ENCODE results near the gene SNED1. TPM values are rescaled to one million over a fixed set of nuclear protein-coding genes. Genes with fewer than 3 reads are reported as not detected.

SNED1 gene
- polyA plus RNA-seq, 1 donor = 6.6 TPM

GRCh38 chr2:241019441-241020139 is 21.2 kb downstream of the SNED1 start:
- Histone ChIP-seq H3K36me3 (ENCODE audit: control insufficient read depth, insufficient read depth, low read length) (no peaks in the 10 kb centered on the region), H3K27me3 (ENCODE audit: control insufficient read depth, insufficient read depth, low read length) (no peaks in the 10 kb centered on the region), H3K9me3 (ENCODE audit: control insufficient read depth, low read depth, low read length) (peaks cover 3% of the 10 kb centered on the region), H3K27ac (ENCODE audit: low read length) (no peak overlapping the region), H3K4me3 (ENCODE audit: low read length) (no peak overlapping the region), H3K4me1 (ENCODE audit: control insufficient read depth, insufficient read depth, low read length) (no peaks in the 10 kb centered on the region)
- no peak for DNase-seq
- no CpG with 5 or more reads among the region's 20 CpGs for WGBS (ENCODE audit: insufficient coverage, low lambda C conversion rate)

- no peaks in the 10 kb centered on the region for H3K4me1 ChIP-seq (ENCODE audit: control insufficient read depth, insufficient read depth, low read length)
- no peak overlapping the region for H3K27ac ChIP-seq (ENCODE audit: low read length)
- no peak overlapping the region for H3K4me3 ChIP-seq (ENCODE audit: low read length)
- WGBS (ENCODE audit: insufficient coverage, low lambda C conversion rate) = no CpG with 5 or more reads among the region's 10 CpGs
- no peaks in the 10 kb centered on the region for H3K36me3 ChIP-seq (ENCODE audit: control insufficient read depth, insufficient read depth, low read length)
- H3K9me3 ChIP-seq (ENCODE audit: control insufficient read depth, low read depth, low read length) = peaks cover 3% of the 10 kb centered on the region
- DNase-seq = no peak
- H3K27me3 ChIP-seq (ENCODE audit: control insufficient read depth, insufficient read depth, low read length) = no peaks in the 10 kb centered on the region
Measured at GRCh38 chr2:241020201-241020600, 21.8 kb downstream of the SNED1 start.

- Histone ChIP-seq H3K4me3 (ENCODE audit: low read length) (no peak overlapping the region), H3K27ac (ENCODE audit: low read length) (no peak overlapping the region), H3K36me3 (ENCODE audit: control insufficient read depth, insufficient read depth, low read length) (no peaks in the 10 kb centered on the region), H3K4me1 (ENCODE audit: control insufficient read depth, insufficient read depth, low read length) (no peaks in the 10 kb centered on the region), H3K9me3 (ENCODE audit: control insufficient read depth, low read depth, low read length) (peaks cover 7% of the 10 kb centered on the region), H3K27me3 (ENCODE audit: control insufficient read depth, insufficient read depth, low read length) (no peaks in the 10 kb centered on the region)
- no CpG with 5 or more reads among the region's 8 CpGs for WGBS (ENCODE audit: insufficient coverage, low lambda C conversion rate)
- no peak for DNase-seq
Measured at GRCh38 chr2:241020629-241021190, 22.3 kb downstream of the SNED1 start.

GRCh38 chr2:241025639-241026038 is 27.2 kb downstream of the SNED1 start:
- Histone ChIP-seq H3K9me3 (ENCODE audit: control insufficient read depth, low read depth, low read length) (peaks cover 10% of the 10 kb centered on the region), H3K4me1 (ENCODE audit: control insufficient read depth, insufficient read depth, low read length) (no peaks in the 10 kb centered on the region), H3K4me3 (ENCODE audit: low read length) (no peak overlapping the region), H3K27ac (ENCODE audit: low read length) (no peak overlapping the region), H3K27me3 (ENCODE audit: control insufficient read depth, insufficient read depth, low read length) (no peaks in the 10 kb centered on the region), H3K36me3 (ENCODE audit: control insufficient read depth, insufficient read depth, low read length) (no peaks in the 10 kb centered on the region)
- WGBS (ENCODE audit: insufficient coverage, low lambda C conversion rate) = 43% methylated on average over 1 of the region's 1 CpG
- no peak for DNase-seq

- Histone ChIP-seq H3K9me3 (ENCODE audit: control insufficient read depth, low read depth, low read length) (peaks cover 10% of the 10 kb centered on the region), H3K4me1 (ENCODE audit: control insufficient read depth, insufficient read depth, low read length) (no peaks in the 10 kb centered on the region), H3K27ac (ENCODE audit: low read length) (no peak overlapping the region), H3K27me3 (ENCODE audit: control insufficient read depth, insufficient read depth, low read length) (peaks cover 2% of the 10 kb centered on the region), H3K4me3 (ENCODE audit: low read length) (no peak overlapping the region), H3K36me3 (ENCODE audit: control insufficient read depth, insufficient read depth, low read length) (no peaks in the 10 kb centered on the region)
- DNase-seq = no peak
- no CpG with 5 or more reads among the region's 17 CpGs for WGBS (ENCODE audit: insufficient coverage, low lambda C conversion rate)
Measured at GRCh38 chr2:241029599-241030332, 31.3 kb downstream of the SNED1 start.

GRCh38 chr2:241030333-241030680 is 31.9 kb downstream of the SNED1 start:
- DNase-seq = no peak
- H3K4me3 ChIP-seq (ENCODE audit: low read length) = no peak overlapping the region
- H3K27me3 ChIP-seq (ENCODE audit: control insufficient read depth, insufficient read depth, low read length) = peaks cover 7% of the 10 kb centered on the region
- no peaks in the 10 kb centered on the region for H3K4me1 ChIP-seq (ENCODE audit: control insufficient read depth, insufficient read depth, low read length)
- WGBS (ENCODE audit: insufficient coverage, low lambda C conversion rate) = no CpG with 5 or more reads among the region's 15 CpGs
- H3K36me3 ChIP-seq (ENCODE audit: control insufficient read depth, insufficient read depth, low read length) = no peaks in the 10 kb centered on the region
- H3K27ac ChIP-seq (ENCODE audit: low read length) = no peak overlapping the region
- H3K9me3 ChIP-seq (ENCODE audit: control insufficient read depth, low read depth, low read length) = peaks cover 10% of the 10 kb centered on the region

GRCh38 chr2:241030883-241031282 is 32.5 kb downstream of the SNED1 start:
- Histone ChIP-seq H3K9me3 (ENCODE audit: control insufficient read depth, low read depth, low read length) (peaks cover 5% of the 10 kb centered on the region), H3K4me1 (ENCODE audit: control insufficient read depth, insufficient read depth, low read length) (no peaks in the 10 kb centered on the region)
- 94% methylated on average over 3 of the region's 7 CpGs for WGBS (ENCODE audit: insufficient coverage, low lambda C conversion rate)

GRCh38 chr2:241031436-241032165 is 33.2 kb downstream of the SNED1 start:
- Histone ChIP-seq H3K9me3 (ENCODE audit: control insufficient read depth, low read depth, low read length) (no peaks in the 10 kb centered on the region), H3K4me3 (ENCODE audit: low read length) (no peak overlapping the region), H3K4me1 (ENCODE audit: control insufficient read depth, insufficient read depth, low read length) (no peaks in the 10 kb centered on the region), H3K36me3 (ENCODE audit: control insufficient read depth, insufficient read depth, low read length) (no peaks in the 10 kb centered on the region), H3K27ac (ENCODE audit: low read length) (no peak overlapping the region), H3K27me3 (ENCODE audit: control insufficient read depth, insufficient read depth, low read length) (peaks cover 15% of the 10 kb centered on the region)
- DNase-seq = no peak
- WGBS (ENCODE audit: insufficient coverage, low lambda C conversion rate) = no CpG with 5 or more reads among the region's 20 CpGs

More at GRCh38 chr2:241030883-241031282, 32.5 kb downstream of the SNED1 start:
- H3K27ac ChIP-seq (ENCODE audit: low read length) = no peak overlapping the region
- H3K4me3 ChIP-seq (ENCODE audit: low read length) = no peak overlapping the region
- no peak for DNase-seq
- no peaks in the 10 kb centered on the region for H3K36me3 ChIP-seq (ENCODE audit: control insufficient read depth, insufficient read depth, low read length)
- peaks cover 9% of the 10 kb centered on the region for H3K27me3 ChIP-seq (ENCODE audit: control insufficient read depth, insufficient read depth, low read length)

GRCh38 chr2:241033336-241033987 is 35.0 kb downstream of the SNED1 start:
- DNase-seq = no peak
- 79% methylated on average over 2 of the region's 17 CpGs for WGBS (ENCODE audit: insufficient coverage, low lambda C conversion rate)
- Histone ChIP-seq H3K9me3 (ENCODE audit: control insufficient read depth, low read depth, low read length) (no peaks in the 10 kb centered on the region), H3K27me3 (ENCODE audit: control insufficient read depth, insufficient read depth, low read length) (peaks cover 27% of the 10 kb centered on the region), H3K4me3 (ENCODE audit: low read length) (no peak overlapping the region), H3K36me3 (ENCODE audit: control insufficient read depth, insufficient read depth, low read length) (no peaks in the 10 kb centered on the region), H3K27ac (ENCODE audit: low read length) (no peak overlapping the region), H3K4me1 (ENCODE audit: control insufficient read depth, insufficient read depth, low read length) (no peaks in the 10 kb centered on the region)

- peaks cover 28% of the 10 kb centered on the region for H3K27me3 ChIP-seq (ENCODE audit: control insufficient read depth, insufficient read depth, low read length)
- H3K9me3 ChIP-seq (ENCODE audit: control insufficient read depth, low read depth, low read length) = no peaks in the 10 kb centered on the region
- H3K27ac ChIP-seq (ENCODE audit: low read length) = no peak overlapping the region
- no peaks in the 10 kb centered on the region for H3K4me1 ChIP-seq (ENCODE audit: control insufficient read depth, insufficient read depth, low read length)
- DNase-seq = no peak
- H3K4me3 ChIP-seq (ENCODE audit: low read length) = no peak overlapping the region
- no CpG with 5 or more reads among the region's 7 CpGs for WGBS (ENCODE audit: insufficient coverage, low lambda C conversion rate)
- H3K36me3 ChIP-seq (ENCODE audit: control insufficient read depth, insufficient read depth, low read length) = no peaks in the 10 kb centered on the region
Measured at GRCh38 chr2:241033994-241034393, 35.6 kb downstream of the SNED1 start.

Measured in large intestine (tissue), 3 donors.